Gastrocnemius medialis (tissue), 4 donors: Measurements from ENCODE around the gene ZNF277.

Source experiments
- POLR2A ChIP-seq, 2 donors: fragments of 450-650 bp; IDR thresholded peaks; one replicate each; pipeline ENCODE4 v1.6.1; 2017; ENCODE audit warnings: antibody characterized with exemption in 2 of 2, mild to moderate bottlenecking in 2 of 2, moderate library complexity in 2 of 2
- TF ChIP-seq, protein P1 (sequence below), 5 experiments: fragments of 450-650 bp in 3 of 5; fragments of 200-600 bp in 2 of 5; sonication (generic) in 2 of 5; IDR thresholded peaks in 4 of 5; conservative IDR thresholded peaks in 1 of 5; 1 replicate in 4 of 5; 2 replicates in 1 of 5; pipeline ENCODE4 v1.5.1; 2016 to 2019; ENCODE audit warnings: antibody characterized with exemption in 5 of 5, mild to moderate bottlenecking in 3 of 5, moderate library complexity in 3 of 5

DNA sequence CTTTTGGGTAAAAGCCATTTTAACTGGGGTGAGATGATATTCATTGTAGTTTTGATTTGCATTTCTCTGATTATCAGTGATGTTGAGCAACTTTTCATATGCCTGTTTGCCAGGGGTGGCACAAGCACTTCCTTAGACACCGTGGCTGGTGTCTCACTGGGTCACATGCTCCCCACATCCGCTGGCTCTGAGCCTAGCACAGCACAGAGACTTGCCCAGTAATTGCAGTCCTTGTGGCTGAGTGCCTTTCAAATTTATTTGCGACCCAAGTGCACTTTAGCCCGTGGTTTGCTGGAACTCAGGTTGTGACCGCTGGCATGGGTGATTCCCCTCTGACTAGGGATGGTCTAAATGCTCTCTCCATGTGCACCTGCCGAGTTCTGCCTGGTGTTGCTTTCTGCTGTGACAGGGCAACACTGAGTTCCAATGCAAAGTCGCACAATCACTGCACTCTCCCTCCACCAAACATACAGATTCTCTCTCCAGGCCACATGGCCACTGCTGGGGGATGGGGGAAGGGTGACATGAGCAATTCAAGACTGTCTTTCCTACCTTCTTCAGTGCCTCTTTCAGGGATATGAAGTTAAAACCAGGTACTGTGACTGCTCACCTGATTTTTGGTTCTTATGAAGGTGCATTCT is 66.5 kb downstream of the ZNF277 start:
- TF ChIP-seq, protein P1, sequence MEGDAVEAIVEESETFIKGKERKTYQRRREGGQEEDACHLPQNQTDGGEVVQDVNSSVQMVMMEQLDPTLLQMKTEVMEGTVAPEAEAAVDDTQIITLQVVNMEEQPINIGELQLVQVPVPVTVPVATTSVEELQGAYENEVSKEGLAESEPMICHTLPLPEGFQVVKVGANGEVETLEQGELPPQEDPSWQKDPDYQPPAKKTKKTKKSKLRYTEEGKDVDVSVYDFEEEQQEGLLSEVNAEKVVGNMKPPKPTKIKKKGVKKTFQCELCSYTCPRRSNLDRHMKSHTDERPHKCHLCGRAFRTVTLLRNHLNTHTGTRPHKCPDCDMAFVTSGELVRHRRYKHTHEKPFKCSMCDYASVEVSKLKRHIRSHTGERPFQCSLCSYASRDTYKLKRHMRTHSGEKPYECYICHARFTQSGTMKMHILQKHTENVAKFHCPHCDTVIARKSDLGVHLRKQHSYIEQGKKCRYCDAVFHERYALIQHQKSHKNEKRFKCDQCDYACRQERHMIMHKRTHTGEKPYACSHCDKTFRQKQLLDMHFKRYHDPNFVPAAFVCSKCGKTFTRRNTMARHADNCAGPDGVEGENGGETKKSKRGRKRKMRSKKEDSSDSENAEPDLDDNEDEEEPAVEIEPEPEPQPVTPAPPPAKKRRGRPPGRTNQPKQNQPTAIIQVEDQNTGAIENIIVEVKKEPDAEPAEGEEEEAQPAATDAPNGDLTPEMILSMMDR (IDR thresholded peaks at IDR 0.05 in 4 of 5, conservative IDR thresholded peaks at IDR 0.05 in 1 of 5): no peak
- TF ChIP-seq POLR2A (IDR thresholded peaks at IDR 0.05): no peak
